CD4-positive, alpha-beta memory T cell (primary cell): ENCODE measurements around the gene MYLK. TPM values are rescaled to one million over a fixed set of nuclear protein-coding genes. Genes with fewer than 3 reads are reported as not detected.

Experiments
- CTCF ChIA-PET: fragments of 350-600 bp; sonication (Branson Sonifier 250); formaldehyde crosslinking; loops from one replicate; lab custom pipeline; 2021; ENCODE audit warnings: inconsistent platforms; ENCODE audit not compliant: partially characterized antibody; lab: Charles Lee
- POLR2A ChIA-PET: fragments of 350-600 bp; sonication (Branson Sonifier 250); formaldehyde crosslinking; loops from one replicate; lab custom pipeline; 2021; ENCODE audit not compliant: partially characterized antibody; lab: Charles Lee
- DNase-seq, 5 donors: peaks; one replicate each; pipeline versions ENCODE4 v3.0.0 to v3.0.0-alpha.2; 2020 to 2022; ENCODE audit warnings: mixed read lengths in 1 of 5
- H3K27ac ChIP-seq: one replicate; pipeline ENCODE4 v1.7.0; 2013; ENCODE audit warnings: low read depth, low read length
- H3K27me3 ChIP-seq: 2 replicates; pipeline ENCODE4 v1.7.0; 2013; ENCODE audit warnings: mild to moderate bottlenecking, low read length, moderate library complexity; ENCODE audit not compliant: insufficient read depth
- H3K36me3 ChIP-seq: 2 replicates; pipeline ENCODE4 v1.7.0; 2013; ENCODE audit warnings: mild to moderate bottlenecking, low read length, moderate library complexity; ENCODE audit not compliant: insufficient read depth
- H3K4me1 ChIP-seq: 2 replicates; pipeline ENCODE4 v1.7.0; 2013; ENCODE audit warnings: mild to moderate bottlenecking, low read length, moderate library complexity; ENCODE audit not compliant: insufficient read depth
- H3K4me3 ChIP-seq, 2 donors: one replicate each; pipeline ENCODE4 v1.7.0; 2013; ENCODE audit warnings: low read length in 2 of 2, mild to moderate bottlenecking in 1 of 2
- H3K9me3 ChIP-seq, 2 donors: one replicate each; pipeline ENCODE4 v1.7.0; 2013; ENCODE audit warnings: low read length in 2 of 2, control low read depth in 1 of 2; ENCODE audit not compliant: control insufficient read depth in 1 of 2
- H3K27ac Mint-ChIP-seq, 7 donors: one replicate each; pipeline ENCODE4 v1.8.0; 2020 to 2021; ENCODE audit warnings: mixed read lengths in 7 of 7, mild to moderate bottlenecking in 6 of 7, inconsistent platforms in 3 of 7, moderate library complexity in 3 of 7
- H3K27me3 Mint-ChIP-seq, 2 donors: one replicate each; pipeline ENCODE4 v1.8.0; 2020 to 2021; ENCODE audit warnings: mixed read lengths in 2 of 2
- H3K36me3 Mint-ChIP-seq, 2 donors: one replicate each; pipeline ENCODE4 v1.8.0; 2020 to 2021; ENCODE audit warnings: mixed read lengths in 2 of 2, inconsistent platforms in 1 of 2, mild to moderate bottlenecking in 1 of 2
- H3K4me1 Mint-ChIP-seq, 4 donors: one replicate each; pipeline ENCODE4 v1.8.0; 2020 to 2021; ENCODE audit warnings: mixed read lengths in 4 of 4, mild to moderate bottlenecking in 1 of 4
- H3K4me3 Mint-ChIP-seq, 8 donors: one replicate each; pipeline ENCODE4 v1.8.0; 2020 to 2021; ENCODE audit warnings: mixed read lengths in 8 of 8, mild to moderate bottlenecking in 7 of 8, moderate library complexity in 6 of 8, inconsistent platforms in 3 of 8
- H3K9me3 Mint-ChIP-seq, 8 donors: one replicate each; pipeline ENCODE4 v1.8.0; 2020 to 2021; ENCODE audit warnings: mixed read lengths in 8 of 8, mild to moderate bottlenecking in 5 of 8, inconsistent platforms in 3 of 8, moderate library complexity in 1 of 8
- intact Hi-C: fragments of 100-400 bp; cut with micrococcal nuclease; formaldehyde crosslinking; loops from one replicate; pipeline ENCODE4 v1.15.1; 2023
- polyA plus RNA-seq, 2 donors: library from polyadenylated mRNA; unstranded; fragments of 300-500 nt; fragmentation: Illumina TruSeq; gene quantifications; one replicate each; pipeline ENCODE4 v1.2.3, GENCODE V29; 2021
- total RNA-seq, 2 experiments: library from RNA; stranded (reverse); gene quantifications; one replicate each; pipeline ENCODE4 v1.2.3, GENCODE V29; 2021

The MYLK gene
- total and polyA plus RNA-seq, 4 experiments from 2014 or later = 0.18 TPM; not detected in 3

- no peaks in the 10 kb centered on the region for H3K4me1 Mint-ChIP-seq
- H3K4me1 ChIP-seq = no peaks in the 10 kb centered on the region
- ChIA-PET POLR2A (no interaction called here), CTCF (interaction anchor here (1.1 to 2.0 kb wide), 2 partner anchors 10 kb away, joined by 3 to 8 read pairs; no protein-coding TSS in a partner anchor)
- no peaks in the 10 kb centered on the region for H3K9me3 Mint-ChIP-seq
- H3K36me3 ChIP-seq = no peaks in the 10 kb centered on the region
- H3K27me3 Mint-ChIP-seq = peaks cover 10 to 19% of the 10 kb centered on the region in 2 donors
- H3K27ac ChIP-seq = no peak overlapping the region
- no peak overlapping the region for H3K4me3 Mint-ChIP-seq
- no peak overlapping the region for H3K27ac Mint-ChIP-seq
- H3K9me3 ChIP-seq = no peaks in the 10 kb centered on the region
- DNase-seq = no peak
- no peak overlapping the region for H3K4me3 ChIP-seq
- no peaks in the 10 kb centered on the region for H3K36me3 Mint-ChIP-seq
- intact Hi-C loops = no loop called here
- H3K27me3 ChIP-seq = no peaks in the 10 kb centered on the region
Observed at GRCh38 chr3:123733805-123734526, 150.2 kb downstream of the MYLK start.

GRCh38 chr3:123733341-123733740 lies 150.8 kb downstream of the MYLK start:
- POLR2A ChIA-PET = no interaction called here
- Mint-ChIP-seq H3K4me1 (no peaks in the 10 kb centered on the region), H3K9me3 (no peaks in the 10 kb centered on the region), H3K4me3 (no peak overlapping the region), H3K27me3 (peaks cover 10 to 15% of the 10 kb centered on the region in 2 donors), H3K36me3 (no peaks in the 10 kb centered on the region), H3K27ac (no peak overlapping the region)
- H3K4me3 ChIP-seq = no peak overlapping the region
- no peaks in the 10 kb centered on the region for H3K9me3 ChIP-seq
- no peaks in the 10 kb centered on the region for H3K27me3 ChIP-seq
- no peaks in the 10 kb centered on the region for H3K4me1 ChIP-seq
- CTCF ChIA-PET = interaction anchor here (2.0 kb wide), 1 partner anchor 10 kb away, joined by 8 read pairs; no protein-coding TSS in a partner anchor
- intact Hi-C loops = no loop called here
- H3K27ac ChIP-seq = no peak overlapping the region
- no peak for DNase-seq
- H3K36me3 ChIP-seq = no peaks in the 10 kb centered on the region

- Mint-ChIP-seq H3K4me1 (no peaks in the 10 kb centered on the region), H3K4me3 (no peak overlapping the region), H3K27me3 (peaks cover 12 to 14% of the 10 kb centered on the region in 2 donors), H3K36me3 (no peaks in the 10 kb centered on the region), H3K27ac (no peak overlapping the region), H3K9me3 (peaks cover 0 to 1% (median 0%) of the 10 kb centered on the region in 8 donors)
- CTCF ChIA-PET = interaction anchor here (2.0 kb wide), 1 partner anchor 9 kb away, joined by 8 read pairs; no protein-coding TSS in a partner anchor
- DNase-seq = no peak
- H3K4me3 ChIP-seq = no peak overlapping the region
- POLR2A ChIA-PET = no interaction called here
- no peaks in the 10 kb centered on the region for H3K4me1 ChIP-seq
- H3K27me3 ChIP-seq = no peaks in the 10 kb centered on the region
- intact Hi-C loops = no loop called here
- H3K36me3 ChIP-seq = no peaks in the 10 kb centered on the region
- no peaks in the 10 kb centered on the region for H3K9me3 ChIP-seq
- no peak overlapping the region for H3K27ac ChIP-seq
Observed at GRCh38 chr3:123732447-123732846, 151.7 kb downstream of the MYLK start.

- DNase-seq = no peak
- POLR2A ChIA-PET = no interaction called here
- no peak overlapping the region for H3K4me3 Mint-ChIP-seq
- H3K36me3 ChIP-seq = no peaks in the 10 kb centered on the region
- peaks cover 15% of the 10 kb centered on the region in 2 donors for H3K27me3 Mint-ChIP-seq
- H3K27ac Mint-ChIP-seq = no peak overlapping the region
- no peaks in the 10 kb centered on the region for H3K27me3 ChIP-seq
- H3K4me1 ChIP-seq = no peaks in the 10 kb centered on the region
- no peak overlapping the region for H3K27ac ChIP-seq
- intact Hi-C loops = no loop called here
- no peak overlapping the region for H3K4me3 ChIP-seq
- H3K36me3 Mint-ChIP-seq = no peaks in the 10 kb centered on the region
- H3K9me3 Mint-ChIP-seq = peaks cover 0 to 1% (median 0%) of the 10 kb centered on the region in 8 donors
- no peaks in the 10 kb centered on the region for H3K4me1 Mint-ChIP-seq
- CTCF ChIA-PET = no interaction called here
- no peaks in the 10 kb centered on the region for H3K9me3 ChIP-seq
Observed at GRCh38 chr3:123730829-123731228, 153.3 kb downstream of the MYLK start.

- H3K9me3 Mint-ChIP-seq = peaks cover 0 to 1% (median 0%) of the 10 kb centered on the region in 8 donors
- intact Hi-C loops = no loop called here
- H3K27me3 ChIP-seq = no peaks in the 10 kb centered on the region
- no peak overlapping the region for H3K4me3 ChIP-seq
- H3K4me1 ChIP-seq = no peaks in the 10 kb centered on the region
- no peak for DNase-seq
- peaks cover 13 to 15% of the 10 kb centered on the region in 2 donors for H3K27me3 Mint-ChIP-seq
- no peaks in the 10 kb centered on the region for H3K36me3 Mint-ChIP-seq
- H3K27ac ChIP-seq = no peak overlapping the region
- ChIA-PET CTCF (interaction anchor here (1.1 kb wide), 1 partner anchor 10 kb away, joined by 3 read pairs; no protein-coding TSS in a partner anchor), POLR2A (no interaction called here)
- no peaks in the 10 kb centered on the region for H3K9me3 ChIP-seq
- no peak overlapping the region for H3K27ac Mint-ChIP-seq
- no peaks in the 10 kb centered on the region for H3K36me3 ChIP-seq
- H3K4me1 Mint-ChIP-seq = no peaks in the 10 kb centered on the region
- H3K4me3 Mint-ChIP-seq = no peak overlapping the region
Observed at GRCh38 chr3:123728991-123729390, 155.1 kb downstream of the MYLK start.

- peaks cover 0 to 1% (median 0%) of the 10 kb centered on the region in 8 donors for H3K9me3 Mint-ChIP-seq
- intact Hi-C loops = no loop called here
- Histone ChIP-seq H3K27ac (no peak overlapping the region), H3K27me3 (no peaks in the 10 kb centered on the region), H3K4me1 (peaks cover 5% of the 10 kb centered on the region), H3K4me3 (no peak overlapping the region), H3K36me3 (no peaks in the 10 kb centered on the region), H3K9me3 (no peaks in the 10 kb centered on the region)
- ChIA-PET POLR2A (no interaction called here), CTCF (interaction anchor here (1.1 kb wide), 1 partner anchor 9 kb away, joined by 3 read pairs; no protein-coding TSS in a partner anchor)
- no peaks in the 10 kb centered on the region for H3K36me3 Mint-ChIP-seq
- H3K4me1 Mint-ChIP-seq = no peaks in the 10 kb centered on the region
- no peak for DNase-seq
- peaks cover 13 to 15% of the 10 kb centered on the region in 2 donors for H3K27me3 Mint-ChIP-seq
- H3K27ac Mint-ChIP-seq = no peak overlapping the region
- H3K4me3 Mint-ChIP-seq = no peak overlapping the region
Observed at GRCh38 chr3:123728014-123728413, 156.1 kb downstream of the MYLK start.

- Histone ChIP-seq H3K36me3 (no peaks in the 10 kb centered on the region), H3K4me3 (no peak overlapping the region), H3K27ac (no peak overlapping the region), H3K27me3 (no peaks in the 10 kb centered on the region), H3K9me3 (no peaks in the 10 kb centered on the region), H3K4me1 (peaks cover 5% of the 10 kb centered on the region)
- peaks cover 0 to 1% (median 0%) of the 10 kb centered on the region in 8 donors for H3K9me3 Mint-ChIP-seq
- no peak overlapping the region for H3K27ac Mint-ChIP-seq
- no peaks in the 10 kb centered on the region for H3K4me1 Mint-ChIP-seq
- no peak overlapping the region for H3K4me3 Mint-ChIP-seq
- ChIA-PET POLR2A (no interaction called here), CTCF (interaction anchor here (0.5 kb wide), 1 partner anchor 12 kb away, joined by 3 read pairs; no protein-coding TSS in a partner anchor)
- peaks cover 12 to 16% of the 10 kb centered on the region in 2 donors for H3K27me3 Mint-ChIP-seq
- DNase-seq = no peak
- intact Hi-C loops = no loop called here
- H3K36me3 Mint-ChIP-seq = no peaks in the 10 kb centered on the region
Observed at GRCh38 chr3:123725652-123726400, 158.3 kb downstream of the MYLK start.
